Nephron (organoid): ENCODE measurements around the gene DDB1.

ENCODE experiments used
- H3K27ac Mint-ChIP-seq, 3 experiments: 2 replicates each; pipeline ENCODE4 v1.8.0; 2020; ENCODE audit warnings: mixed read lengths in 3 of 3, mild to moderate bottlenecking in 2 of 3, moderate library complexity in 1 of 3
- H3K27me3 Mint-ChIP-seq: 2 replicates; pipeline ENCODE4 v1.8.0; 2021; ENCODE audit warnings: low read depth, mild to moderate bottlenecking, moderate library complexity, mixed read lengths
- H3K36me3 Mint-ChIP-seq: 2 replicates; pipeline ENCODE4 v1.8.0; 2020; ENCODE audit warnings: low read depth, mixed read lengths
- H3K4me1 Mint-ChIP-seq: 2 replicates; pipeline ENCODE4 v1.8.0; 2020; ENCODE audit warnings: mixed read lengths
- H3K4me3 Mint-ChIP-seq, 3 experiments: 2 replicates each; pipeline ENCODE4 v1.8.0; 2020; ENCODE audit warnings: mild to moderate bottlenecking in 3 of 3, mixed read lengths in 3 of 3, moderate library complexity in 2 of 3
- H3K9me3 Mint-ChIP-seq: 2 replicates; pipeline ENCODE4 v1.8.0; 2020; ENCODE audit warnings: mixed read lengths
- CTCF ChIP-seq, 3 experiments: fragments of 200-600 bp; sonication (generic); IDR thresholded peaks; one replicate each; pipeline ENCODE4 v1.5.0; 2021; ENCODE audit warnings: antibody characterized with exemption in 3 of 3; ENCODE audit not compliant: unreplicated experiment in 3 of 3

DDB1 gene

GRCh38 chr11:61342207-61342803 lies 9.4 kb upstream of the DDB1 start:
- no peaks in the 10 kb centered on the region for H3K27me3 Mint-ChIP-seq
- TF ChIP-seq CTCF (IDR thresholded peaks at IDR 0.05; ENCODE audit: unreplicated experiment in 3 of 3) = no peak
- H3K4me3 Mint-ChIP-seq = no peak overlapping the region
- H3K27ac Mint-ChIP-seq = no peak overlapping the region
- H3K4me1 Mint-ChIP-seq = peaks cover 5% of the 10 kb centered on the region
- no peaks in the 10 kb centered on the region for H3K9me3 Mint-ChIP-seq
- H3K36me3 Mint-ChIP-seq = peaks cover 18% of the 10 kb centered on the region

GRCh38 chr11:61341706-61342105 lies 8.8 kb upstream of the DDB1 start:
- Mint-ChIP-seq H3K4me1 (peaks cover 5% of the 10 kb centered on the region), H3K9me3 (no peaks in the 10 kb centered on the region), H3K27me3 (no peaks in the 10 kb centered on the region), H3K36me3 (peaks cover 18% of the 10 kb centered on the region), H3K27ac (no peak overlapping the region), H3K4me3 (no peak overlapping the region)
- no peak for TF ChIP-seq CTCF (IDR thresholded peaks at IDR 0.05; ENCODE audit: unreplicated experiment in 3 of 3)

- no peaks in the 10 kb centered on the region for H3K27me3 Mint-ChIP-seq
These were observed 8.1 kb upstream of the DDB1 start for GRCh38 chr11:61340979-61341378.

GRCh38 chr11:61339490-61339878 lies 6.6 kb upstream of the DDB1 start:
- no peak overlapping the region for H3K27ac Mint-ChIP-seq
- H3K4me1 Mint-ChIP-seq = peaks cover 8% of the 10 kb centered on the region
- H3K9me3 Mint-ChIP-seq = no peaks in the 10 kb centered on the region
- H3K36me3 Mint-ChIP-seq = peaks cover 18% of the 10 kb centered on the region
- no peak for TF ChIP-seq CTCF (IDR thresholded peaks at IDR 0.05; ENCODE audit: unreplicated experiment in 3 of 3)
- H3K27me3 Mint-ChIP-seq = no peaks in the 10 kb centered on the region
- H3K4me3 Mint-ChIP-seq = no peak overlapping the region

More at GRCh38 chr11:61340979-61341378, 8.1 kb upstream of the DDB1 start:
- H3K36me3 Mint-ChIP-seq = peaks cover 18% of the 10 kb centered on the region
- H3K4me1 Mint-ChIP-seq = peaks cover 5% of the 10 kb centered on the region
- no peak overlapping the region for H3K4me3 Mint-ChIP-seq
- no peaks in the 10 kb centered on the region for H3K9me3 Mint-ChIP-seq
- H3K27ac Mint-ChIP-seq = no peak overlapping the region
- no peak for TF ChIP-seq CTCF (IDR thresholded peaks at IDR 0.05; ENCODE audit: unreplicated experiment in 3 of 3)

GRCh38 chr11:61338783-61339489 lies 6.0 kb upstream of the DDB1 start:
- Mint-ChIP-seq H3K27me3 (no peaks in the 10 kb centered on the region), H3K9me3 (no peaks in the 10 kb centered on the region), H3K4me1 (peaks cover 13% of the 10 kb centered on the region), H3K4me3 (no peak overlapping the region), H3K36me3 (peaks cover 18% of the 10 kb centered on the region), H3K27ac (no peak overlapping the region)
- TF ChIP-seq CTCF (IDR thresholded peaks at IDR 0.05; ENCODE audit: unreplicated experiment in 3 of 3) = no peak
